Posterior vena cava (tissue), 2 donors: ENCODE data around the gene RBPJ. TPM values are rescaled to one million over a fixed set of nuclear protein-coding genes. Genes with fewer than 3 reads are reported as not detected.
"Not testable (repeated sequence)": the region's sequence is repeated elsewhere in the genome, so short reads cannot be mapped to it uniquely, and the experiment has no call there.

Experiments used
- DNase-seq: peaks from one replicate; pipeline ENCODE4 v3.0.0-alpha.2; 2020; ENCODE audit warnings: low spot score
- intact Hi-C, 2 donors: fragments of 100-400 bp; cut with DNase I; formaldehyde crosslinking; loops; one replicate each; pipeline versions ENCODE4 v1.14.1 to v1.14.2; 2022 to 2023
- total RNA-seq, 2 donors: library from RNA; stranded (reverse); fragmentation: NEBNext Ultra II Directional; extraction: Animal tissue kit (Norgen Biotek cat#: 25700); gene quantifications; one replicate each; pipeline ENCODE4 v1.2.1, GENCODE V29; 2021
- donor health status: DM: yes; HTN: yes; CAD: no.
- donor health status: DM: yes; HTN: yes; CAD: no.

The RBPJ gene
- total RNA-seq, 2 donors from 2014 or later: 78.4 to 116 TPM

DNA sequence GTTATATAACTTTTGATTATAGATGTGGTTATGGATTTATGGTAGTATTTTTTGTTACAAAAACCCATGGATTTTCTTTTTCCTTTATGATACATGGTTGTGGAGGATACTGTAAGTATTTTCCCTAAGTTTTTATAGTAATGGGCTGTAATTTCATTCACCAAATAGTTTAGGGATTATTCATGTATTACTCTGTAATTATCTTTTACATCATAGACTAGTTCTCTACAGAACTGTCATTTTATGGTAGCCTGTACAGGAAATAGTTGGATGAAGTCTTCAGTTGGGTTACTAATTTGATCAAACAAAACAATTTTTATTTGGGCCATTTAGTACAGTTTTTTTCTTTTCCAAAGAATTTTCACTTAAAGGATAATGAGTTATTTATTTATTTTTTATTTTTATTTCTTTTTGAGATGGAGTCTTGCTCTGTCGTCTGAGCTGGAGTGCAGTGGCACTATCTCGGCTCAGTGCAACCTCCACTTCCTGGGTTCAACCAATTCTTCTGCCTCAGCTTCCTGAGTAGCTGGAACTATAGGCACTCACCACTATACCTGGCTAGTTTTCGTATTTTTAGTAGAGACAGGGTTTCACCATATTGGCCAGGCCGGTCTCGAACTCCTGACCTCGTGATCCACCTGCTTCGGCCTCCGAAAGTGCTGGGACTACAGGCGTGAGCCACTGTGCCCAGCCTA is 42.1 kb downstream of the RBPJ start:
- DNase-seq: no peak
- intact Hi-C loops: no loop called here

DNA sequence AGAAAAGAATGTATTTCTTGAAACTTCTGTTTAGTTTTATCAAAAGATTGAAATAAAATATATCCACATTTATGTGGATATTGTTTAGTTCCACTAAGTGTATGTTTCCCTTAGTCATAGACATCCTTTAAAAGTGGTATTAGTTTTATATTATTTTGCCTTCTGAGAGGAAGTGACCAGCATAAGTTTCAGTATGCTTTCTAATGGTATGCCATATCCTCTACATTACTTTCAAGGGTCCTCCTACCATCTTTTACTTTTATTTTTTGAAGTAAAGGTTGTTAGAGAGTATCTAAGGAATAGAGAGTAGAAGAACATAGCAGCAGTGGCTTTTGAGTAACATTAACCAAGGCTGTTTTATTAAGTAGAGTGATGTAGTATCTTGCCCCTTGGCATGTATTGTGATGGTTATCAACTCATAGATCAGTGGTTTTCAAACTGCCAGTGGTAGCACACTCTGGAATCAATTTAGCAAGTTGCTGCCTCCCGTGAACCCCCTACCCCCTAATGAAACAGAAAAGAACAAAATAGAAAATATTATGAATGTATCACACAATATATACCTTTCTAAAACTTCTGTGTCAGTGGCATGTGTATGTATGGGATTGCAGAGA is 44.8 kb downstream of the RBPJ start:
- no peak for DNase-seq
- intact Hi-C loops: no loop called here

DNA sequence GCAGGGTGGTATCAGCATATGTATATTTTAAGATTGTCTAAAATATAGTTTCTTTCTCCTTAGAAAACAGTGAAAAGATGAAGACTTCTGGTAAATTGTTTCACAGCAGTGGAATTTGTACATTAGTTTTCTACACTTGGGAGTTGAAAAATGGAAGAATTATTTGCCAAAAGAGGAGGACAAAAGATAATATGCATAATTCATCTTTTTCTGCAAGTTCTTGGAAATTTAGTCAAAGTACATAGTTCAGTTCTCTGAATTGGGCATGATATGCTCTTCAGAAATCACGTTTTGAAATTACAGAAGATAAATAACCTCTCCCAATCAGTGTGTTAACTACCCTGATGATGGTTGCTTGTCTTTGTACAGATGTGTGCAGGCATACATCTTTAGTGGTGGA is 47.0 kb downstream of the RBPJ start:
- DNase-seq: no peak
- intact Hi-C loops: no loop called here

DNA sequence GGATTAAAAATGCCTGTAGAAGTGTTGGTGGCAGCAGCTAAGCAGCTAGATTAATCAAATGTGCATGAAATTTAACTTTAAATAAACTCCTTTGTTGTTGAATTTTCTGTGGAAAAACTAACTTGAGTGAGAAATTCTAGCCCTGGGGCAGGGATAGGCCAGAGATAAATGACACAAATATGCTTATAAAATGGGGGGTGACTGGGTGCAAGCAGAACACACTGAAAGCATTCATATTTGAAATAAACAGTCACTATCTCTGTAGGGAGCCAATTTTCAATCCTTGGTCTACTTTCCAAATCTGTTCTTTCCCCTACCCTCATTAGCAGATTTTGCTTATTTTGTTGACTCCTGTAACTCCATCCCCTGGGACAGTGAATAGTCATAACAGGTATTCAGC is 47.9 kb downstream of the RBPJ start:
- no peak for DNase-seq
- intact Hi-C loops: no loop called here

DNA sequence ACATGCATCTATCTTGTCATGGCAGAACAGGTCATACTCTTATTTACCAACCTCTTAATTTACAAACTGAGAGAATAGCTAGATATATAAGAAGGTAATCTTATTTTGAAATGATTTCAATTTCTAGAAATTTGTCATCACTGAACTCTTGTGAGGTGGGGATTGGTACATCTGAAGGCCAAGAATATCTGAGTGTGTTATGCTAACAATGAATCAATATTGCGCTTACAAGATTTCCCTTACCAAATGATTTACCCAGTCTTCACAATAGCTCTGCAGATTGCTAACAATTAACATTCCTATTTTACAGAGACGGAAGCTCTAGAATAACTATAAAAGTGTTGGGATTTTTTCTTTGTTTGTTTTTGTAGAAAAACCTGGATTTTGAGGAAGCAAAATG is 48.3 kb downstream of the RBPJ start:
- DNase-seq: no peak
- intact Hi-C loops: no loop called here

DNA sequence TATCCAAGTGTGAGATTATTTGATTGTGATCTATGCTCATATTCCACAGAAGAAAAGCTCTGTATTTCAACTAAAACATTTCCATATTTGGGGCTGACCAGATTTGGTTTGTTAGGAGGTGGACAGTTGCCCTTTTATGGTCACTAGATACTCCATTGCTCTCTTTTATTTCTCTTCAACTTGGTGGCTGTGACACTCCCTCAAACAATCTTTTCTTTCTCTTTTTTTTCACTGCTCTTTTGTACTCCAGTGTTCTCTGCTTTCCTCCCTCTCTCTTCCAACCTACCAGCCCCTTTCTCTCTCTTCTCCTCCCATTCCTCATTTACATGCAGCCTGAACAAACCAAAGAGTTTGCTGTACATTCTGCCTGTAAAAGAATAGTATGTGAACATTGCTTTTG is 48.8 kb downstream of the RBPJ start:
- intact Hi-C loops: no loop called here

DNA sequence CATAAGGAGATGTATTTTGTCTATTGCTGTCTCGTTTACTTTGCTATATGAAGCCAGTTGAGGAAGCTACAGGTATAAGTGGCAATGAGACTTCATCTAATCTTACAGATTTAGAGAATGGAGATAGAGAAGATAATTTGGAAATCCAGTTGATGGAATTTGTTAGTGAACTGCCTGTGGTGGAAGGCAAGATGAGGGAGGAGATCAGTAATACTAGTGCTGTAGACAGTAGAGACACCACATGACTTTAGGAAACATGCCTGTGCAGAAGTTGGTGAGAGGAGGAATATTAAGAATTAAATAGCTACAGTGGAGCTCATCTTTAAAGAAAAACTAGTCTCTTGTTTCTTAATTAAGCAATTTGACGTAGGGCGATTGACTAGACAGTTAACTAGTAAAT is 51.3 kb downstream of the RBPJ start:
- intact Hi-C loops: no loop called here
- no peak for DNase-seq

More for the DNA sequence above, 48.8 kb downstream of the RBPJ start:
- no peak for DNase-seq

DNA sequence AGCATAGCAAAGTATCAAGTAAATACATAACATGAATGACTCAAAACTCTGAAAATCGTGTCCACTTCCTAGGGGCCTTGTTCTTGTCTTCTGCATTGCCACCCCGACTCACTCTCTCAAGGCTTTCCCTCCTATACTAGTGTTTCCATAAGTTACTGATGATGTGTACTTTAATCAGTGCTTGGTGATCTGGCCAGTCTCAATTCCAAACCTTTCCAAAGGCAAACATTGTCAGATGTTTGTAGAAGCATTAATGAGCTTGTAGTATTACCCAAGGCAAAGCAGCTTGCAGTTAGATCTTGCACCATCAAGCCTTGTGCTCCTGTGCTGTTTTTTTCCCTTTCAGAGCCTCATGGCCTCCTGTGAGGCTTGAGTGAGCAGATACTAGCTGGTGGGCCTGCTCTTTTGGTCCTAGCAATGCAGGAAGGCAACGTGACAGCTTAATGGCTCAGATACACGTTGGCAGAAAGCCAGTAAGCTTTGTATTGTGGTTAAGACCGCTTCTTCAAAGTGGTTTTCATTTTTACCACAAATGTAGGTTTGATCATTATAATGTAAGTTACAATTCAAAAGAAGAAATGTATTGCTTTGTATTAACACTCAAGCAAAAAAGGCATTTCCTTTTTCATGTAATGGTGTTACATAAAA is 51.8 kb downstream of the RBPJ start:
- intact Hi-C loops: no loop called here
- no peak for DNase-seq

DNA sequence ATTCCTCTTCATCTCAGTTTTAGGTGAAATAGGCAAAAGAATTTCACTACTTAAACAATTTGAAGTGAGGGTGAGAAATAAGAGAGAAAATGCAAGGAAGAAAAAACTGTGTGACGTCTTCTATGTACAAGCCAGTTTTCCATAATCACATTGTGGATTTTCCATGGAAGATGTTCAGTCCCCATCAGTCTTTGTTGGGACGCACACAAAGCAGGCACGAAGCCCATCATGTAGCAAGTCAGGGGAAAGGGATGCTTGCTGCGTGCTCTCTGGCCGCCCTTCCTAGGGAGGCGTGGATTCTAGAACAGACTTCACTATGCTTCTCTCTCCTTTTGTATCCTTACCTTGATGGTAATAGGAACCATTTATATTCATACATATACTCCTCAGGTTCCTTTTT is 54.7 kb downstream of the RBPJ start:
- DNase-seq: no peak
- intact Hi-C loops: no loop called here

DNA sequence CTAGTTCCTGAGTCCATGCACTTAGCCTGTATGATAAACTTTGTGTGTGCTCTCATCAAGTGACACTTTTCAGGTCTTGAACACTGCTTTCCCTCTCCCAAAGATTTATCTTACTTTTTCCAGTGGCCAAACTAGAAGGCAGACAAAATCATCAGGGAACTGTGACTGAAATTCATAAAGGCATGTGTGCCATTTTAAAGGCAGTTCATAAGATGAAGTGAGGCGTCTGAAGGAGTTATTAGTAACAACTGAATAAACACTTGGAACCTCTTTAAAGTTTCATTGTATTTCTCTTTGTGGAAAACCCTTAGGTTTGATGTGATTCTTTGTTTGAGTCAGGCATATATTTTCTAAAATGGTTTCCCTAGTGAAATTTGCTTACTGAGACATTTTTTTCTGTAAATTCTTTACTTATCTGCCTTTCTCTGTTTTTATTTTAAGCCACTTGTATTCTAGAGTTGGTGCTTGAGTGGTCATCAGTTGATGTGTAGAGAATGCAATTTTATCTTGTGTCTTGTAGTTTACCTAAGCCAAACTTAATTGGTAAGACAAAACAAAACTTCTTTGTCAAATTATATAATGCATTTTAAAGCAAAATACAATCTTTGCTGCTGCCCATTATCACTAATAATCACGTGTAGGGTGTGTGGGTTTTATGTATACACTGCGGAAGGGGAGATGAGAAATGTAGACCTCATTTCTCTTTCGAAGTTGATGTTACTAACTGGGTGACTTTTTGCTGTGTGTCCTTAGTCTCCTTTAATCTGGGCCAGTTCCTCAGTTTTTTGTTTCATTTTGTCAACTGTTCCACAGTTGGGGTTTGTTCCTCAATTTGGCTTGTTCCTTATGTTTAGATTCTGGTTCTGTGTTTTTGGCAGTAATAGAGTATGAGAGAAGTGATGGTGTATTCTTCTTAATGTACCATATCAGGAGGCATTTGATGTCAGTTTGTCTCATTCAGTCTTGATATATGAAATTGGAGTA is 56.8 kb downstream of the RBPJ start:
- intact Hi-C loops: no loop called here
- no peak for DNase-seq

DNA sequence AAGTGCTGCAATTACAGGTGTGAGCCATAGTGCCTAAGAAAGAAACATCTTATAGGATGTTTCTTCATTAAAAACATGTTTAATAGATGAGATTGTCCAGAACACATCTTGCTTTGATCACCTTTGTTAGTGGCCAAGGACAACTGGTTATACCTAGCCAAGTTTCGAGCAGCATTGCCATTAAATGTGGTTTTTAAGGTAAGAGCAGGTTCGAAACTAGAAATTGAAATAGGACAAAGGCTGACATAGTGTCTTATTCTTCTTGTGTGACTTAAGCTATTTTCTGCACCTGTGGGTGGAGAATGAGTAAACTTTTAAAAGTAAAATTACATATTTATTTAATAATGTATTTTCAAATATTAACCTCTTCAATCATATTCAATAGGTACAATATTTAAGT is 59.0 kb downstream of the RBPJ start:
- intact Hi-C loops: no loop called here
- DNase-seq: no peak

DNA sequence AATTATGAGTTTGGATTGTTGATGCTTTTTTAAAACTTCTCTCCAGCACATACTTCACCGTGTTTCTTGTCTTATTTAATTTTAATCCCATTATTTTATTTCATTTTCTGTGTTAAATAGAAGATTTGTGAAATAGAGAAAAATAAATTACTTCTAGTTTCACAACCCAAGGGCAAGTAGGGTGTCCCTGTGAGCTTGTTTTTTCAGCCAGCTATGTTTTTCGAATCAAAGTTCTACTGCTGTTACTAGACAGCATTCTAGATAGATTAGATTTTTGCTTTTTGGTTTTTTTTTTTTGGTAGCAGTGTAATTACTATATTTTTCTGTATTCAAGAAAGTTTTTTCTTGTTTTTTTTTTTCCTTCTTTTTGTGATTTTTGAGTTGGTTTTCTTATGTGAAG is 59.9 kb downstream of the RBPJ start:
- no peak for DNase-seq
- intact Hi-C loops: no loop called here

DNA sequence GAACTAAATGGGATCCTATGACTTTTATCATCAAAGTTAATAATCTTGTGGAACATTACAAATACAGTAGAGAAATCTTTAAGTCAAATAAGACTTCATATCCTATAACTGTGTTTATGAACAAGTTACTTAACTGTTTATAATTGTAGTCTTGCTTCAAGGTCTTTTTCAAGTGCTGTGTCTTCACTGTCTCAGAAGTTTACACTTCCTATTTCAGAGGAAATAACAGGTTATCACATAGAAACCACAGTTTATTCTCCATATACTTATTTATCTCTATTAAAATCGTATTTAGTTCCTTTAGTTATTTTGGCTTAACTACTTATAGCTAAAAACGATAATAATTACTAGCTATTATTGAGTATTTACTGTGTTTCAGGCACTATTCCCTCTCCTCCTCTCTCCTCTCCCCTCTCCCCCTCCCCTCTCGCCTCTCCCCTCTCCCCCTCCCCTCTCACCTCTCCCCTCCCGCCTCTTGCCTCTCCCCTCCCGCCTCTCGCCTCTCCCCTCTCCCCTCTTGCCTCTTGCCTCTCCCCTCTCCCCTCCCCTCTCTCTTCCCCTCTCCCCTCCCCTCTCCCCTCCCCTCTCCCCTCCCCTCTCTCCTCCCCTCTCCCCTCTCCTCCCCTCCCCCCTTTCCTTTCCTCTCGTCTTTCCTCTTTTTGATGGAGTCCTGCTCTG is 63.7 kb downstream of the RBPJ start:
- intact Hi-C loops: no loop called here
- no peak for DNase-seq

DNA sequence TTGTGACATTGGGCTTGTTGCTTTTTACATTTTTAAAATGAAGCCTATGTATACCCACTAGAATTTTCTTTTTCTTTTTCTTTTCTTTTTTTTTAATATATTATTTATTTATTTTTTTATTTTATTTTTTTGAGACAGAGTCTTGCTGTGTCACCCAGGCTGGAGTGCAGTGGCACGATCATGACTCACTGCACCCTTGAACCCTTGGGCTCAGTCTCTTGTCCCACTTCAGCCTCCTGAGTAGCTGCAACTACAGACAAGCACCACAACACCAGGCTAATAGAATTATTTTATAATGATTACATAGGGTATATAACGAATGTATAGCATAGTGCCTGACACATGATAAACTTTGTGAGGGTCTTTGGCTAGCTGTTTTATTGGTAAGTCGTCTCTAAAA is 64.9 kb downstream of the RBPJ start:
- DNase-seq: no peak
- intact Hi-C loops: no loop called here

DNA sequence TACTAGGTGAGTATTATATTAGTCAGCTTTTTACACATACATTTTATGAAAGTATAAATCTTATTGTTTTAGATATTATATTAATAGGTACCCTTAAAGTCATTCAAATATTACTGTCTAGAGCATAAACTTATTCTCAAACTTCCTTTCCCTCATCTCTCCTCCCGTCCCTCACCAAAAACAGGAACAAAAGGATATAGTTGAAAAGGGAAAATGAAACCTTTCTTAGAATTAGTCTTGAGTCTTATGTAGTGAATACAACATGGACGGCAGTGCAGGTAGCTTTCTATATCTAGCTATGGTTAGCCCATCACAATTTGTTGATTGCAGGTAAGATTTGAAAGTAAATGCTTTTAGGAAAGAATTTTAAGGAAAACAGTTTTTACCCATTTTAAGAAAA is 65.6 kb downstream of the RBPJ start:
- intact Hi-C loops: no loop called here
- no peak for DNase-seq

DNA sequence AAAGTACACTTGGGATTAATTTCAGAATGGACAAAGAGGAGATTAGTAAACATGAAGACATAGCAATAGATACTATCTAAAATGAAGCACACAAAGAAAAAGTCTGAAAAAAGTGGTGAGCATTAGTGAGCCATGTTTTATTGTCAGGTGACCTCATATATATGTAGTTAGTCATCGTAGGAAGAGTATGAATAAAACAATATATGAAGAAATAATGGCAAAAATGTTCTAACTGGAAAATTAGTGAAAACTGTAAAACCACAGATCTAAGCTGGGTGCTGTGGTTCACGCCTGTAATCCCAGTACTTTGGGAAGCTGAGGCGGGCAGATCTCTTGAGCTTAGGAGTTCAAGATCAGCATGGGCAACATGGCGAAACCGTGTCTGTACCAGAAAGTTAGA is 67.9 kb downstream of the RBPJ start:
- DNase-seq: no peak
- intact Hi-C loops: no loop called here

DNA sequence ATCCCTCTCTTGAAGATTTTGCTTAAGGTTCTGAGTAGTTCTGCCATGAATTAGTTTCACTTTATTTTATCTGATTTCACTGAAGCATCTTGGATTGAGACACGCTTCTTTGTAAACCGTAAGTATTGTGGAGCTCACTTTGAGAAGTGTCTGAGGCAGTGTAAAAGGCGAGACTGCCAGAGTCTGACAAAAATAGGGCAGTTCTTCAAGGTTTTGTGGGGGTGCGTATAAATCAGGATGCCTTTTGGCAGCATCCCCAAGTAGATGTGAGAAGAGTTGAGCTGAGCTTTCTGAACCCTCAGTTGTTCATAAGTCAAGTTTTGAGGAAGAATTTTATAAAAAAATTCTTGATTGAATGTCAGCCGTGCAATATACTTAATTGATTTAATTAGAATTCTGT is 76.3 kb downstream of the RBPJ start:
- DNase-seq: no peak

DNA sequence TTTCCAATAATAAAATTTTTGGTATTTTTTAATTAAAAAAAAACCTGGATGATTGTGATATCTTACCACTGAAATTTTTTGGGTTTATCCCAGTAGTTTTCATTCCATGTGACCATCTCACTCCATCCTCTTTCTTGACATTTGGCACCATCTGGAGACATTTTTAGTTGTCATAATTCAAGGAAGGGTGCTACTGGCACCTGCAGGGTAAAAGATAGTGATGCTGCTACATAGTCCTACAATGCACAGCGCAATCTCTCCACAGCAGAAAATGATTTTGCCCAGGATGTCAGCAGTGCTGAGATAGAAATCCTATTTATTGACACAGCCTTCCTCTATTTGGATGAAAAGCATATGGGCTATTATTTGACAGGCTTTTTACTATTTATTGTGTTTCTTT is 79.3 kb downstream of the RBPJ start:
- no peak for DNase-seq
- intact Hi-C loops: no loop called here

More for the DNA sequence above, 76.3 kb downstream of the RBPJ start:
- intact Hi-C loops: no loop called here

DNA sequence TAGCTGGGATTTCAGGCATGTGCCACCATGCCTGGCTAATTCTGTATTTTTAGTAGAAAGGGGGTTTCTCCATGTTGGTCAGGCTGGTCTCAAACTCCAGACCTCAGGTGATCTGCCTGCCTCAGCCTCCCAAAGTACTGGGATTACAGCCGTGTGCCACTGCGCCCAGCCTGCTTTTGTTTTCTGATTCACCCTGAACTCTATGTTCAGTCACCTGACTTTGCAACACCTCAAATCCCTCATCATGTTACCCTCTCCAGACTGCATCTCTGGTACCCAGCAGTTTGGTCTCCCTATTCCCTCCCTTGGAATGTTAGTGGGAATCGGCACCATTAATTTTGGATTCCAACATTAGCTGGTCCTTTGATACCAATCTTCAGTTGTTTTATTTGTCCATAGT is 81.2 kb downstream of the RBPJ start:
- intact Hi-C loops, DNase-seq: not testable (repeated sequence)
